MCF 10A (cell line): ENCODE results near the gene CHRNB4. TPM values are rescaled to one million over a fixed set of nuclear protein-coding genes. Genes with fewer than 3 reads are reported as not detected.
A peak's percentile ranks its signal among the peaks of the same experiment; 100 is the strongest.

Experiments
- BruUV-seq: library from RNA; stranded (reverse); fragments of 400-500 nt; replicated peaks from 2 replicates; lab custom pipeline; 2021; lab: Mats Ljungman, UMichigan
- CTCF ChIA-PET: fragments of 300-600 bp; sonication (Branson Sonifier 250); formaldehyde crosslinking; extraction: SDS; loops from one replicate; lab custom pipeline; 2021; ENCODE audit warnings: antibody characterized with exemption, inconsistent platforms; lab: Yijun Ruan, JAX
- POLR2A ChIA-PET: fragments of 300-600, 350-650 bp; sonication (Branson Sonifier 250); formaldehyde crosslinking; extraction: SDS; loops from one replicate; lab custom pipeline; 2020; ENCODE audit warnings: antibody characterized with exemption, inconsistent platforms; lab: Yijun Ruan, JAX
- DNase-seq: peaks from one replicate; pipeline ENCODE4 v3.0.0-alpha.2; 2018; ENCODE audit not compliant: unreplicated experiment
- H3K27ac Mint-ChIP-seq: one replicate; pipeline ENCODE4 v1.8.0; 2022; ENCODE audit warnings: mild to moderate bottlenecking, low read depth, mixed read lengths; ENCODE audit not compliant: unreplicated experiment
- H3K27me3 Mint-ChIP-seq: one replicate; pipeline ENCODE4 v1.8.0; 2022; ENCODE audit warnings: mixed read lengths; ENCODE audit not compliant: insufficient read depth, unreplicated experiment
- H3K36me3 Mint-ChIP-seq: one replicate; pipeline ENCODE4 v1.8.0; 2022; ENCODE audit warnings: mild to moderate bottlenecking, moderate library complexity, mixed read lengths; ENCODE audit not compliant: insufficient read depth, unreplicated experiment
- H3K4me1 Mint-ChIP-seq: one replicate; pipeline ENCODE4 v1.8.0; 2022; ENCODE audit warnings: mixed read lengths; ENCODE audit not compliant: insufficient read depth, unreplicated experiment
- H3K4me3 Mint-ChIP-seq: one replicate; pipeline ENCODE4 v1.8.0; 2022; ENCODE audit warnings: mild to moderate bottlenecking, moderate library complexity, mixed read lengths; ENCODE audit not compliant: unreplicated experiment
- H3K9me3 Mint-ChIP-seq: one replicate; pipeline ENCODE4 v1.8.0; 2022; ENCODE audit warnings: mixed read lengths; ENCODE audit not compliant: unreplicated experiment
- CTCF ChIP-seq: fragments of 200-600 bp; IDR thresholded peaks from one replicate; pipeline ENCODE4 v1.8.0; 2022; ENCODE audit warnings: antibody characterized with exemption, mild to moderate bottlenecking; ENCODE audit not compliant: unreplicated experiment
- intact Hi-C: fragments of 100-400 bp; cut with micrococcal nuclease; formaldehyde crosslinking; loops from 2 replicates; pipeline ENCODE4 v1.14.1; 2022
- total RNA-seq: library from RNA; stranded (reverse); gene quantifications from 2 replicates; pipeline ENCODE4 v1.2.3, GENCODE V29; 2022

The CHRNB4 gene
- total RNA-seq, 1 experiment from 2014 or later: not detected

GRCh38 chr15:78660584-78660983, 19.6 kb upstream of the CHRNB4 start:
- Mint-ChIP-seq H3K4me3 (no peak overlapping the region), H3K4me1 (no peaks in the 10 kb centered on the region), H3K36me3 (no peaks in the 10 kb centered on the region), H3K9me3 (no peaks in the 10 kb centered on the region), H3K27ac (no peak overlapping the region), H3K27me3 (no peaks in the 10 kb centered on the region)
- intact Hi-C loops: no loop called here
- ChIA-PET POLR2A (interaction anchor here (0.5 kb wide), 1 partner anchor 1606 kb away, joined by 3 read pairs; no protein-coding TSS in a partner anchor), CTCF (interaction anchor here (0.7 to 1.1 kb wide), 2 partner anchors 21 to 30 kb away, joined by 3 to 4 read pairs; no protein-coding TSS in a partner anchor)
- DNase-seq: no peak
- no TSS peak for BruUV-seq
- TF ChIP-seq CTCF: no peak

DNA sequence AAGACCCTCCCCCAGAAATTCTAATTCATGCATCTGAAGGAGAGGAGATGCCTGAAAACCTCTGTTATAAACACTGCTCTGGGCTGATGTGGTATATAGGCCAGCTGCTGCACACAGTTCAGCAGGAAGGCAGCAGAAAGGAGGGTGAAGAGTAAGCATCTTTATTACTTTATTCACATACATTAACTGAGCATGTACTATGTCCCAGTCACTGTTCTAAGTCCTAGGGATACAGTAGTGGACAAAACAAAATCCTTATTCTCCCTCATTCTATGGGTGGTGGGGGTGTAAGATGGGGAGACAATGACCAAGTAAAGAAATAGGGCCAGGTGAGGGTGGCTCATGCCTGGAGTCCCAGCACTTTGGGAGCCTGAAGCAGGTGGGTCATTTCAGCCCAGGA, 17.8 kb upstream of the CHRNB4 start:
- H3K9me3 Mint-ChIP-seq: no peaks in the 10 kb centered on the region
- no peak overlapping the region for H3K27ac Mint-ChIP-seq

DNA sequence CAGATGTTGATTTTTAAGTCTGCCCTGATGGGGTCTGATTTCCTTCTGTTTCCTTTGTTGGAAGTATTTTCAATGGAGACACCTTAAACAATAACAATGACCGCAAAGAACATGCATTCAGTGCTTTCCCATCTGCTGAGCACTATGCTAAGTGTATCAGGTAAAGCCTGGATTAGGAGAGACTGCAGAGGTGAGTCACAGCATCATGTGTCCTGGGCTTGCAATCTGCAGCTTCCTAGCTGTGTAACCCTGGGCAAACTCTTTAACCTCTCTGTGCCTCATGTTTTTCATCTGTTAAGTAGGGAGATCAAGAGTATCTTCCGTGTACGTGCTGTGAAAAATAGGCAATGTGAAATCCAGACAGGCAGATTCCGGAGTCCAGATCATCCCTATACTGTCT, 13.3 kb upstream of the CHRNB4 start:
- no TSS peak for BruUV-seq
- no peaks in the 10 kb centered on the region for H3K27me3 Mint-ChIP-seq
- H3K27ac Mint-ChIP-seq: no peak overlapping the region
- intact Hi-C loops: no loop called here
- CTCF ChIA-PET: interaction anchor here (0.6 to 0.9 kb wide), 2 partner anchors 15 to 233 kb away, joined by 3 to 7 read pairs; no protein-coding TSS in a partner anchor
- no peak overlapping the region for H3K4me3 Mint-ChIP-seq
- no peak for TF ChIP-seq CTCF
- no peaks in the 10 kb centered on the region for H3K4me1 Mint-ChIP-seq
- peak; percentile 12 for DNase-seq
- POLR2A ChIA-PET: interaction anchor here (0.6 kb wide), 1 partner anchor 1593 kb away, joined by 3 read pairs; no protein-coding TSS in a partner anchor
- H3K9me3 Mint-ChIP-seq: no peaks in the 10 kb centered on the region
- no peaks in the 10 kb centered on the region for H3K36me3 Mint-ChIP-seq

More for the DNA sequence above, 17.8 kb upstream of the CHRNB4 start:
- no peak for DNase-seq
- no TSS peak for BruUV-seq
- Mint-ChIP-seq H3K4me1 (no peaks in the 10 kb centered on the region), H3K4me3 (no peak overlapping the region), H3K27me3 (no peaks in the 10 kb centered on the region), H3K36me3 (no peaks in the 10 kb centered on the region)
- intact Hi-C loops: no loop called here
- ChIA-PET CTCF (no interaction called here), POLR2A (no interaction called here)
- no peak for TF ChIP-seq CTCF

DNA sequence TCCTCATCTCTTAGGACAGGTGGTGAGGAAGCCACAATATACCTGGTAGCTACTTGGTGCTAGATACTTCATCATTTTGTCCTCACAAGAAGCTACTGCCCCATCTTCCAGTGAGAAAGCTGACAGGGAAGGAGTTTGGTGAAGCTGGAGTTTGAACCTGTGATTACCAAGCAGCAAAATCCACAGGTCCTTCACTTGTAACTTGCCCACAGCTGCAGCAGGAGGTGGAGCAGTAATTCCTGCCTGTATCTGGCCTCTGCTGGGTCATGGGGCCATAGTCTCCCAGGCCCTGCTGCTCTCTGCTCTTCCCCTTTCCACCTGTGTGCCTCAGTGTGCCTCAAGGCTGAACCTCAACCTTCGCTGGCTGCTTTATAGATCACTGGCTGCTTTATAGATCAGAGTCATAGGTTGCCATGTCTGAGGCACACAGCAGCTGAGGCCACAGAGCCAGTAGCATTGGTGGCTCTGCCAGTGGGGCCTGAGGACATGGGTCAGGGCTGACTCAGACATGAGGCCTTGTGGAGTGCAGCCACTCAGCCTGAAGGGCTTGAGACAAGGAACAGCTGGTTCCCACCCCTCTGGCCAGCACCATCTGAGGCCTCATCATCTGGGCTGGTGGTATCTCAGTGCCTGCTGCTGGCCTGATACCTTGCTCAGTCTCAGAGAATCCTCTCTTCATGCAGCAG, 11.1 kb upstream of the CHRNB4 start:
- no peak overlapping the region for H3K27ac Mint-ChIP-seq
- intact Hi-C loops: no loop called here
- no peaks in the 10 kb centered on the region for H3K9me3 Mint-ChIP-seq
- TF ChIP-seq CTCF: no peak
- DNase-seq: no peak
- BruUV-seq: no TSS peak
- CTCF ChIA-PET: interaction anchor here (0.6 to 2.0 kb wide), 5 partner anchors 12 to 638 kb away, joined by 3 to 10 read pairs (median 4); no protein-coding TSS in a partner anchor
- no peaks in the 10 kb centered on the region for H3K4me1 Mint-ChIP-seq
- POLR2A ChIA-PET: no interaction called here
- no peak overlapping the region for H3K4me3 Mint-ChIP-seq
- H3K27me3 Mint-ChIP-seq: no peaks in the 10 kb centered on the region
- no peaks in the 10 kb centered on the region for H3K36me3 Mint-ChIP-seq
